Progenitor cell of endocrine pancreas (in vitro differentiated cells): Measurements from ENCODE around the gene GCLC. TPM values are rescaled to one million over a fixed set of nuclear protein-coding genes. Genes with fewer than 3 reads are reported as not detected.

Experiments used
- DNase-seq: peaks from one replicate; pipeline ENCODE4 v3.0.0; 2021; ENCODE audit warnings: low spot score; ENCODE audit not compliant: unreplicated experiment
- H3K27ac Mint-ChIP-seq: 2 replicates; pipeline ENCODE4 v1.8.0; 2021; ENCODE audit warnings: mild to moderate bottlenecking, moderate library complexity, mixed read lengths
- H3K27me3 Mint-ChIP-seq: 2 replicates; pipeline ENCODE4 v1.8.0; 2021; ENCODE audit warnings: mixed read lengths
- H3K36me3 Mint-ChIP-seq: 2 replicates; pipeline ENCODE4 v1.8.0; 2022; ENCODE audit warnings: mixed read lengths; ENCODE audit not compliant: insufficient read depth
- H3K4me1 Mint-ChIP-seq: 2 replicates; pipeline ENCODE4 v1.8.0; 2021; ENCODE audit warnings: low read depth, mixed read lengths
- H3K4me3 Mint-ChIP-seq: 2 replicates; pipeline ENCODE4 v1.8.0; 2021; ENCODE audit warnings: low read depth, mild to moderate bottlenecking, moderate library complexity, mixed read lengths
- H3K9me3 Mint-ChIP-seq: 2 replicates; pipeline ENCODE4 v1.8.0; 2021; ENCODE audit warnings: low read depth, mixed read lengths
- CTCF ChIP-seq: fragments of 200-600 bp; sonication (generic); IDR thresholded peaks from one replicate; pipeline ENCODE4 v1.5.0; 2021; ENCODE audit warnings: antibody characterized with exemption, mild to moderate bottlenecking; ENCODE audit not compliant: unreplicated experiment
- total RNA-seq: library from RNA; stranded (reverse); gene quantifications from 2 replicates; pipeline ENCODE4 v1.2.1, GENCODE V29; 2021

The GCLC gene
- total RNA-seq, 1 donor from 2014 or later, result 34.2 TPM

DNA sequence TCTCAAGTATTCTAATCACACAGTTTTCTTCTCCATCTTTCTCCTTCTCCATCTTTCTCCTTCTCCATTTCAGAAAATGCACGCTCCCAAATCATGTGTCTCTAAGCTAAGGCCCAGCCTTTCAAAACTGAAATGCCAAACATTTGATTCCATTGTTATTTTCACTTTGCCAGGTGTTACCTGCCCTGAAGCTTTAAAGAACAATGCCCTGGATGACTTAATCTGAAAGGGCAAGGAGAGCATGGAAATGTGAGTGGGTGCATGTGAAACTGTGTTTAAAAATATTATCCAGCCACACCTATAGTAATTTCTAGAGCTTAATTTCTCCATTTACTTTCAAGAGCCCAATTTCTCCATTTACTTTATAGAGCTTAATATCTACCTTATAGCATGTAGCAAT lies 42.4 kb upstream of the GCLC start:
- no peaks in the 10 kb centered on the region for H3K27me3 Mint-ChIP-seq
- DNase-seq, result no peak
- peaks cover 4% of the 10 kb centered on the region for H3K4me1 Mint-ChIP-seq
- TF ChIP-seq CTCF, result no peak
- no peaks in the 10 kb centered on the region for H3K9me3 Mint-ChIP-seq
- no peaks in the 10 kb centered on the region for H3K36me3 Mint-ChIP-seq
- H3K4me3 Mint-ChIP-seq, result no peak overlapping the region
- H3K27ac Mint-ChIP-seq, result no peak overlapping the region

DNA sequence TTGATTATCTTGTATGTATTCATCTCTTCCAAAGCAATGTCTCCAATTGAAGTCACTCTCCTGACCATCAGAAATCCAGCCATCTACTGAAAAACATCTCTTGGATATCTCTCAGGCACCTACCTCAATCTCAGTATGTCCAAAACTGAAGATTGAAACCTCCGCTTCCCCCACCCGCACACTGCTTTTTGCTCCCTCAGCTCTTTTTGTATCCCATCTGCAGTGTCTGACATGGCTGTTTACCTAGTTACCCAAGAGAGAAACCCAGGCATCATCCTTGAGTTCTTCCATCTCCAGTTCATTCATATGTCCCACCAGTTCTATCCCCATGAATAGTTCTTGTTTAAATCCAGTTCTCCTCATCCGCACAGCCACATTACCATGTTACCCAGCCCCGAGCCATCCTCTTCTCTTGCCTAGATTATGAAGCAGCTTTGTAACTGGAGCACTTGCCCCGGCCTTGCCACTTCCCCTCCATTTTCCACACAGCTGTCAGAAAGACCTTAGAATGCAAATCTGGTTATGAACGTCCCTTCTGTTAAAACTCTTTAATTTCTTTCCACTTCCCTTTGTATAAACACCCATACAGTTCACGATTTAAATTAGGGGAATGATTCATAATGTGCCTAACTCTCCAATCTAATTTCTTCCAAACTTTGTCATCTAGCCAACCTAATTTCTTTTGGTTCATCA lies 40.5 kb upstream of the GCLC start:
- no peak for TF ChIP-seq CTCF
- H3K9me3 Mint-ChIP-seq, result no peaks in the 10 kb centered on the region
- H3K36me3 Mint-ChIP-seq, result no peaks in the 10 kb centered on the region
- no peak for DNase-seq
- H3K27ac Mint-ChIP-seq, result no peak overlapping the region
- H3K4me3 Mint-ChIP-seq, result no peak overlapping the region
- no peaks in the 10 kb centered on the region for H3K27me3 Mint-ChIP-seq
- H3K4me1 Mint-ChIP-seq, result peaks cover 6% of the 10 kb centered on the region

- Mint-ChIP-seq H3K27ac (no peak overlapping the region), H3K4me3 (no peak overlapping the region), H3K36me3 (no peaks in the 10 kb centered on the region), H3K4me1 (peaks cover 6% of the 10 kb centered on the region), H3K9me3 (no peaks in the 10 kb centered on the region), H3K27me3 (no peaks in the 10 kb centered on the region)
- TF ChIP-seq CTCF, result no peak
- no peak for DNase-seq
Observed at GRCh38 chr6:53584726-53585125, 39.8 kb upstream of the GCLC start.

- peaks cover 2% of the 10 kb centered on the region for H3K4me1 Mint-ChIP-seq
- no peak overlapping the region for H3K4me3 Mint-ChIP-seq
- DNase-seq, result no peak
- TF ChIP-seq CTCF, result no peak
- H3K36me3 Mint-ChIP-seq, result no peaks in the 10 kb centered on the region
- no peaks in the 10 kb centered on the region for H3K9me3 Mint-ChIP-seq
- H3K27me3 Mint-ChIP-seq, result no peaks in the 10 kb centered on the region
- no peak overlapping the region for H3K27ac Mint-ChIP-seq
Observed at GRCh38 chr6:53583451-53583850, 38.5 kb upstream of the GCLC start.

GRCh38 chr6:53582963-53583362 lies 38.1 kb upstream of the GCLC start:
- H3K4me1 Mint-ChIP-seq, result peaks cover 2% of the 10 kb centered on the region
- no peak overlapping the region for H3K4me3 Mint-ChIP-seq

More at GRCh38 chr6:53582963-53583362, 38.1 kb upstream of the GCLC start:
- Mint-ChIP-seq H3K36me3 (no peaks in the 10 kb centered on the region), H3K27ac (no peak overlapping the region), H3K9me3 (no peaks in the 10 kb centered on the region), H3K27me3 (no peaks in the 10 kb centered on the region)
- no peak for TF ChIP-seq CTCF
- DNase-seq, result no peak
